ENCODE measurements around the gene EZH1.

EZH1 gene

GRCh38 chr17:42744806-42745617, at the start of gene EZH1:
Gene EZH1 (minus strand): TSS chr17:42745040. CDS start chr17:42728941, 16,099 bp downstream.
- peak; percentile 91 for DNase-seq

- no peak for DNase-seq
These were observed 47.7 kb upstream of the EZH1 start for GRCh38 chr17:42792545-42792944.

GRCh38 chr17:42791948-42792347, 47.1 kb upstream of the EZH1 start:
- no peak for DNase-seq

GRCh38 chr17:42787266-42787665, 42.4 kb upstream of the EZH1 start:
- no peak for DNase-seq

- DNase-seq, result no peak
These were observed 40.2 kb upstream of the EZH1 start for GRCh38 chr17:42784811-42785592.

- DNase-seq, result no peak
These were observed 39.6 kb upstream of the EZH1 start for GRCh38 chr17:42784409-42784808.

- no peak for DNase-seq
These were observed 38.9 kb upstream of the EZH1 start for GRCh38 chr17:42783791-42784138.

- DNase-seq, result no peak
These were observed 38.4 kb upstream of the EZH1 start for GRCh38 chr17:42783062-42783790.

GRCh38 chr17:42782166-42783061, 37.6 kb upstream of the EZH1 start:
- no peak for DNase-seq

GRCh38 chr17:42781639-42782165, 36.9 kb upstream of the EZH1 start:
- DNase-seq, result no peak

GRCh38 chr17:42780851-42781638, 36.2 kb upstream of the EZH1 start:
- DNase-seq, result no peak

- DNase-seq, result no peak
These were observed 35.4 kb upstream of the EZH1 start, which contains the start of gene WNK4 for GRCh38 chr17:42779936-42780850. Gene WNK4 (plus strand): TSS chr17:42780610. CDS start chr17:42780699, 89 bp downstream.

- no peak for DNase-seq
These were observed 34.6 kb upstream of the EZH1 start for GRCh38 chr17:42779304-42779935.

- no peak for DNase-seq
These were observed 33.7 kb upstream of the EZH1 start for GRCh38 chr17:42778570-42778969.

- DNase-seq, result no peak
These were observed 30.8 kb upstream of the EZH1 start for GRCh38 chr17:42775534-42776098.

GRCh38 chr17:42774066-42774745, 29.4 kb upstream of the EZH1 start:
- DNase-seq, result no peak

- peak; percentile 82 for DNase-seq
These were observed 28.6 kb upstream of the EZH1 start, which contains the start of gene VPS25 for GRCh38 chr17:42773290-42774035. Gene VPS25 (plus strand): TSS chr17:42773449. CDS start chr17:42773476, 27 bp downstream.

GRCh38 chr17:42772945-42773289, 28.1 kb upstream of the EZH1 start:
- no peak for DNase-seq

All from CD4-positive, alpha-beta T cell treated with Interleukin-4 for 4 hours (primary cell).